T-helper 1 cell treated with Interleukin-12 subunit alpha and Interleukin-12 subunit beta and Interleukin-4 antibody, amounts not matched to agents 30 μg/mL and 1 μg/mL, for 36 hours (primary cell): Measurements from ENCODE around the gene PRKCB.
"Not testable (repeated sequence)": the region's sequence is repeated elsewhere in the genome, so short reads cannot be mapped to it uniquely, and the experiment has no call there.

ENCODE experiments used
- H3K27ac Mint-ChIP-seq: one replicate; pipeline ENCODE4 v1.8.0; 2021; ENCODE audit warnings: mild to moderate bottlenecking, mixed read lengths
- H3K27me3 Mint-ChIP-seq: one replicate; pipeline ENCODE4 v1.8.0; 2021; ENCODE audit warnings: low read depth, mixed read lengths
- H3K36me3 Mint-ChIP-seq: one replicate; pipeline ENCODE4 v1.8.0; 2021; ENCODE audit warnings: low read depth, mixed read lengths
- H3K4me1 Mint-ChIP-seq: one replicate; pipeline ENCODE4 v1.8.0; 2021; ENCODE audit warnings: low read depth, mixed read lengths
- H3K4me3 Mint-ChIP-seq: one replicate; pipeline ENCODE4 v1.8.0; 2021; ENCODE audit warnings: mild to moderate bottlenecking, moderate library complexity, mixed read lengths
- H3K9me3 Mint-ChIP-seq: one replicate; pipeline ENCODE4 v1.8.0; 2021; ENCODE audit warnings: mixed read lengths

The PRKCB gene

DNA sequence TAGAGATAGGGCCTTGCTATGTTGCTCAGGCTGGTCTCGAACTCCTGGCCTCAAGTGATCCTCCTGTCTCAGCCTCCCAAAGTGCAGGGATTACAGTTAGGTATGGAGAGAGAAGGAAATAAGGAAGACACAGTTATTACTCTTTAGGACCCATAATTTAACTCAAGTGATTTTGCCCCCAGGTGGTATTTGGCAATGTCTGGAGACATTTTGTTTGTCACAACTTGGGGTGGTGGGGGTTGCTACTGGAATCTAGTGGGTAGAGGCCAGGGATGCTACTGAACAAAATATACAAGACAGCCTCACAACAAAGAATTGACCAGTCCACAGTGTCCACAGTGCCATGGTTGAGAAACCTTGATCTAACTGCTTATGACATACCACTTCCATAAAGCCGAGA, 64.1 kb downstream of the PRKCB start:
- Mint-ChIP-seq H3K27me3 (no peaks in the 10 kb centered on the region), H3K9me3 (no peaks in the 10 kb centered on the region), H3K4me3 (no peak overlapping the region), H3K27ac (no peak overlapping the region), H3K36me3 (peaks cover 12% of the 10 kb centered on the region), H3K4me1 (peaks cover 31% of the 10 kb centered on the region)

GRCh38 chr16:23900480-23901177, 64.8 kb downstream of the PRKCB start:
- Mint-ChIP-seq H3K4me1 (peaks cover 31% of the 10 kb centered on the region), H3K9me3 (no peaks in the 10 kb centered on the region), H3K36me3 (peaks cover 12% of the 10 kb centered on the region), H3K27ac (no peak overlapping the region), H3K4me3 (no peak overlapping the region), H3K27me3 (no peaks in the 10 kb centered on the region)

DNA sequence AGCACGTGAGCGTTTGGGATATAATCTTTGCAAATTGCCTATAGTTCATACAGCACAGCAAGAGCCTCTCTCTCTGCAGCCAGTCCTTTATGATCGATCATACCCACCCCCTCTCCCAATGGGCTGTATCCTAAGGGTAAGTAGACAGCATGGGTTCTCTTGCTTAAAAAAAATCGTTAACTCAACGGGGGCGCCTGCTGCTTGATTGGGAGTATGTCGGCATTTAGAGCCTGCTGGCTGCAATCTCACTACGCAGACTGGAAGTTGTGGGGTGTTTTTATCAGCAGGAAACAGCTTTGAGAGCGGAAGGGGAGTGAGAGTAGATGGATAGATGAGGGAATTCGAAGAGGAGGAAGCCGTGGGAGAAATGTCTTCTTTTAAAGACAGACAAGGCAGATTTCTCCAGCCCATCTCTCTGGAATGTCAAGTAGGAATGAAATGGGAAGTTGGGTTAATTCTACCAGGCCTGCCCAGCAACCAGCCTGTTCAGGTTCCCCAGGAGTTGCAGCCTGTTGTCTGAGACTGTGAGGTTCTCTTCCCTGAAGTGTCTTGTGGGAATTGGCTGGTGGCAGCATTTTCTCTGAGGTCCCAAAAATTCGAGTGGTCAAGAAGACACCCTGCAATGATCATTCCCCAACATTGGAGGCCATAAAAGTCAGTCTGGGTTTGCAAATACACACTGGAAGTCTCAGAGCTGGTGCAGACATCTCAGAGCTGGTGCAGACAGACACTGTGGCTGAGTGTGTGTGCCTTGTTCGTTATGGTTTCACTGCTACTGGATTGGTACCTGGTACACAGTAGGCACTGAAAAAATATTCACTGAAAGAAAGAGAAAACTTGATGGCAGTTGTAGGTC, 65.6 kb downstream of the PRKCB start:
- Mint-ChIP-seq H3K27ac (peak overlapping the region; percentile 1), H3K4me1 (peaks cover 30% of the 10 kb centered on the region), H3K4me3 (no peak overlapping the region), H3K9me3 (no peaks in the 10 kb centered on the region), H3K36me3 (peaks cover 9% of the 10 kb centered on the region), H3K27me3 (no peaks in the 10 kb centered on the region)

DNA sequence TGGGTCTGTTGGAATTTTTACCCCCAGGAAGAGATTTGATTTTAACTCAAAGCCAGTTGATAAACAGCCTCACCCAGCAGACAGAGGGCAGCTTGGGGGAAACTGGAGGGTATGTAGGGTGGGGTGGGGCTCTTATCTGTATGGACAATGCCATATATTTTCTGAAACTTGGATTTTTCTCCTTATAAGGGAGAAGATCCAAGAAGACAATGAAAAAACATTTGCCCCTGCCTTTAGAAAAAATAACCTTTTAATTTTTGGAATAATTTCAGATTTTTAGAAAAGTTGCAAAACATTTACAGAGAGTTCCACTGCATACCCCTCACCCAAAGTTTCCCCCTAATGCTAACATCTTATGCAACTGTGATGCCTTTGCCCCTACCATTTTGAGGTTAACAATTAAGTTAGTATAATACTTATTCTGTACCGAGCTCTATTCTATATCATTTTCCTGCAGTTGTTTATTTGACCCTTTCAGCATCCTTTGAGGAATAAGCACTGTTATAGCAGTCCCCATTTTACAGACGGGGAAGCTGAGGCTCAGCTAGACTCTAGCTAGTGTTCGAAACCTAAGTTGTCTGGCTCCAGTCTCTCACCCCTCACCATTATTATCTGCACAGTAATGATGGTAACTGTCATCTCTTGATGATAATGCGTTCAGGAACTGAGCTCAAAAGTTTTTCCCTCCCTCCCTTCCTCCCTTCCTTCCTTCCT, 66.4 kb downstream of the PRKCB start:
- Mint-ChIP-seq H3K36me3 (peaks cover 9% of the 10 kb centered on the region), H3K4me1 (peaks cover 27% of the 10 kb centered on the region), H3K4me3 (no peak overlapping the region), H3K9me3 (no peaks in the 10 kb centered on the region), H3K27ac (no peak overlapping the region), H3K27me3 (no peaks in the 10 kb centered on the region)

- Mint-ChIP-seq H3K36me3 (peaks cover 9% of the 10 kb centered on the region), H3K4me3 (no peak overlapping the region), H3K4me1 (peaks cover 30% of the 10 kb centered on the region), H3K9me3 (no peaks in the 10 kb centered on the region), H3K27ac (no peak overlapping the region), H3K27me3 (no peaks in the 10 kb centered on the region)
Measured at GRCh38 chr16:23902748-23903414, 67.1 kb downstream of the PRKCB start.

GRCh38 chr16:23905027-23905426, 69.2 kb downstream of the PRKCB start:
- Mint-ChIP-seq H3K4me3 (no peak overlapping the region), H3K36me3 (peaks cover 3% of the 10 kb centered on the region), H3K27me3 (no peaks in the 10 kb centered on the region), H3K4me1 (peaks cover 30% of the 10 kb centered on the region), H3K9me3 (no peaks in the 10 kb centered on the region), H3K27ac (no peak overlapping the region)

DNA sequence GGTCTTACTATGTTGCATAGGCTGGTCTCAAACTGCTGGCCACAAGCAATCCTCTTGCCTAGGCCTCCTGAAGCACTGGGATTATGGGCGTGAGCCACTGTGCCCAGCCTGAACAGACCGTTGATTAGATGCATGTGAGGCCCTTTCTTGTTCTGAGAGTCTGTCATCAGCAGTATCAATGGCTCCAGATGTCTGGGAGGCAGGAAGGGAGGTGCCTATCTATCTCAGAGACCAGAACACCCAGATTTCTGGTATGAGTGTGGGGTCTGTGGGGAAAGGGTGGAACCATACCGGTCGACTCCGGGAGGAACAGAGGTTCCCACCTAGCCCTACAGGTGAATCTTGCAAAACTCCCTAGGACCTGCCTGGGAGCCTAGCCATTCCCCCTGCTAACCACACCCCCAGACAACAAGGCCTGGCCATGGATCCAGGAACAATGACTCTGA, 71.7 kb downstream of the PRKCB start:
- Mint-ChIP-seq H3K27me3 (no peaks in the 10 kb centered on the region), H3K9me3 (no peaks in the 10 kb centered on the region), H3K36me3 (peaks cover 3% of the 10 kb centered on the region), H3K4me3 (no peak overlapping the region), H3K4me1 (peaks cover 22% of the 10 kb centered on the region), H3K27ac (no peak overlapping the region)

GRCh38 chr16:23907903-23908302, 72.1 kb downstream of the PRKCB start:
- H3K27me3 Mint-ChIP-seq: no peaks in the 10 kb centered on the region
- H3K9me3 Mint-ChIP-seq: no peaks in the 10 kb centered on the region
- no peak overlapping the region for H3K4me3 Mint-ChIP-seq
- peaks cover 3% of the 10 kb centered on the region for H3K36me3 Mint-ChIP-seq
- H3K27ac Mint-ChIP-seq: no peak overlapping the region
- peaks cover 19% of the 10 kb centered on the region for H3K4me1 Mint-ChIP-seq

GRCh38 chr16:23908790-23909189, 73.0 kb downstream of the PRKCB start:
- Mint-ChIP-seq H3K4me1 (peaks cover 13% of the 10 kb centered on the region), H3K4me3 (no peak overlapping the region), H3K9me3 (no peaks in the 10 kb centered on the region), H3K36me3 (no peaks in the 10 kb centered on the region), H3K27ac (no peak overlapping the region), H3K27me3 (no peaks in the 10 kb centered on the region)

GRCh38 chr16:23909792-23910418, 74.1 kb downstream of the PRKCB start:
- Mint-ChIP-seq H3K27me3 (no peaks in the 10 kb centered on the region), H3K4me3 (no peak overlapping the region), H3K36me3 (no peaks in the 10 kb centered on the region), H3K9me3 (no peaks in the 10 kb centered on the region), H3K27ac (no peak overlapping the region), H3K4me1 (peaks cover 15% of the 10 kb centered on the region)

DNA sequence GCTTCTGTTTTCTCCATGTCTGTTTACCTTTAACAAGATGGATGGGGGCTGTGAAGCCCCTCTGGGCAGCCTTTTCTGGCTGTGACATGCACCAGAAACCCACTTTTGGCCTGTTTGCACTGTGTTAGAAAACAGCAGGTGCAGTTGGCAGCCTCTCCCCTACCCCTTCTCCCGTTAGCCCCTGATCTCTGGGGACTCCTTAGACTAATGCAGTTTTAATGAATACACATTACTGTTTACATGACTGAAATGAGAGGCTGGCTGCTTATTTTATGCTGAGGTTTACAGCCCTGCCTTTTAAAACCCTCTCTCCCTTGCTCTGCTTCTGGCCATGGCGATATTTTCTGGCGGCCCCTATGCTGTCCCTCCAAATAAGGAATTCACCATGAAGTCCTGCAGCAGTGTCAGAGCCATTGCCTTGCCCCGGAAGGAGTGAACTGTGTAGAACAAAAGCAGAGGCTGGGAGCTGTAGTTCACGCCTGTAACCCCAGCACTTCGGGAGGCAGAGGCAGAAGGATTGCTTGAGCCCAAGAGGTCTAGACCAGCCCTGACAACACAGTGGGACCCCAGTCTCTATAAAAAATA, 79.3 kb downstream of the PRKCB start:
- H3K4me1 Mint-ChIP-seq: peaks cover 14% of the 10 kb centered on the region

DNA sequence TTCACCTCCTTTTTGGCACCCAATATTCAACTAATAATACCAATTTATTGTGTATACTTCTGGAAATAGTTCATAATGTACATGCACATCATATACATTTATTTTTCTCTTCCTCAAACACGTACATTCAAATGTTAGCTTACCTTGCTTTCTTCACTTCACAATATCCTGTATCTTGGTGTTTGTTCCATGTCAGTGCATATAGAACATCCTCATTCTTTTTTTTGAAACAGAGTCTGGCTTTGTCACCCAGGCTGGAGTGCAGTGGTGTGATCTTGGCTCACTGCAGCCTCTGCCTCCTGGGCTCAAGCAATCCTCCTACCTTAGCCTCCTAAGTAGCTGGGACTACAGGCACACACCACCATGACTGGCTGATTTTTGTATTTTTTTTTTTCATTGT, 80.8 kb downstream of the PRKCB start:
- not testable (repeated sequence) for H3K27ac Mint-ChIP-seq, H3K4me3 Mint-ChIP-seq, H3K27me3 Mint-ChIP-seq, H3K9me3 Mint-ChIP-seq
- Mint-ChIP-seq H3K36me3 (peaks cover 15% of the 10 kb centered on the region), H3K4me1 (peaks cover 21% of the 10 kb centered on the region)

More for the DNA sequence above, 79.3 kb downstream of the PRKCB start:
- H3K27me3 Mint-ChIP-seq: no peaks in the 10 kb centered on the region
- peaks cover 4% of the 10 kb centered on the region for H3K9me3 Mint-ChIP-seq
- H3K27ac Mint-ChIP-seq: no peak overlapping the region
- H3K4me3 Mint-ChIP-seq: no peak overlapping the region
- peaks cover 15% of the 10 kb centered on the region for H3K36me3 Mint-ChIP-seq

DNA sequence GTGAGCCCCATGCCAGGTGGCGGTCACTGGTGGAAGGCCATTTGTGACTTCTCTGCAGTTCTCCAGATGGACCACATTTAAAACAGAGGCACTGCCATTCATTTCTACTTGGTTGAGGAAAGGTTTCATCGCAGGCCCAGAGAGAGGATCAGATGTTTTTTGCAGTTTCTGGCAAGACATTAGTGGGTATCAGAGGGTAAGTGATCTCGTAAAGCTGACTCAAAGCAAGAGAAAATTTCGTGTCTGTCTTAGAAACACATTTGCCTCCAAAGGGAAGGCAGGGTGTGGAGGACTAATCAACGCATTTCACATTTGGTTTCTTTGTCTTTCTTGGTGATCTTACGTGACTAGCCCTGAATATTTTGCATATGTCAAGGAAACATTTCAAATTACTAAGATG, 81.8 kb downstream of the PRKCB start:
- H3K36me3 Mint-ChIP-seq: peaks cover 15% of the 10 kb centered on the region
- peak overlapping the region; percentile 26 for H3K27ac Mint-ChIP-seq
- no peaks in the 10 kb centered on the region for H3K27me3 Mint-ChIP-seq
- H3K4me3 Mint-ChIP-seq: no peak overlapping the region
- peaks cover 30% of the 10 kb centered on the region for H3K4me1 Mint-ChIP-seq
- peaks cover 4% of the 10 kb centered on the region for H3K9me3 Mint-ChIP-seq
